HCT116 (cell line): ENCODE measurements around the gene FOXK2.

Experiments used
- CBX3 ChIP-seq: IDR thresholded peaks from 2 replicates; pipeline ENCODE4 v1.6.1; 2012; ENCODE audit warnings: low read depth
- EZH2 ChIP-seq: fragments of 200-600 bp; sonication (generic); IDR thresholded peaks from 2 replicates; pipeline ENCODE4 v1.6.1; 2017; ENCODE audit warnings: antibody characterized with exemption, mixed run types
- EZH2phosphoT487 ChIP-seq: fragments of 200-600 bp; IDR thresholded peaks from 2 replicates; pipeline ENCODE4 v1.6.1; 2018; ENCODE audit warnings: antibody characterized with exemption, borderline replicate concordance
- POLR2A ChIP-seq: IDR thresholded peaks from 2 replicates; pipeline ENCODE4 v1.7.0; 2011; ENCODE audit warnings: borderline replicate concordance; ENCODE audit not compliant: insufficient read depth, insufficient read length; ENCODE audit errors: extremely low read depth
- POLR2AphosphoS5 ChIP-seq: IDR thresholded peaks from 2 replicates; pipeline ENCODE4 v1.6.1; 2011; ENCODE audit warnings: mild to moderate bottlenecking, low read depth, low read length, moderate library complexity
- SRF ChIP-seq: IDR thresholded peaks from 2 replicates; pipeline ENCODE4 v1.6.1; 2012; ENCODE audit warnings: low read depth
- ZNF274 ChIP-seq: fragments of 200-500 bp; sonication (Bioruptor generic); IDR thresholded peaks from 2 replicates; pipeline ENCODE4 v1.6.1; 2014; ENCODE audit warnings: mild to moderate bottlenecking, low read depth, low read length, inconsistent platforms
- TF ChIP-seq, protein P1 (sequence below): IDR thresholded peaks from 2 replicates; pipeline ENCODE4 v1.6.1; 2012
- TF ChIP-seq, protein P2 (sequence below), 3 experiments: fragments of 200-600 bp in 1 of 3; sonication (generic) in 1 of 3; IDR thresholded peaks in 2 of 3; conservative IDR thresholded peaks in 1 of 3; 2 replicates each; pipeline ENCODE4 v1.5.1; 2012 to 2017; ENCODE audit warnings: low read depth in 2 of 3, low read length in 2 of 3, antibody characterized with exemption in 1 of 3, borderline replicate concordance in 1 of 3, control low read depth in 1 of 3, mild to moderate bottlenecking in 1 of 3, mixed read lengths in 1 of 3, mixed run types in 1 of 3, moderate library complexity in 1 of 3; ENCODE audit not compliant: insufficient read depth in 1 of 3
- TF ChIP-seq, protein P3 (sequence below): IDR thresholded peaks from 2 replicates; pipeline ENCODE4 v1.6.1; 2012; ENCODE audit warnings: low read depth

DNA sequence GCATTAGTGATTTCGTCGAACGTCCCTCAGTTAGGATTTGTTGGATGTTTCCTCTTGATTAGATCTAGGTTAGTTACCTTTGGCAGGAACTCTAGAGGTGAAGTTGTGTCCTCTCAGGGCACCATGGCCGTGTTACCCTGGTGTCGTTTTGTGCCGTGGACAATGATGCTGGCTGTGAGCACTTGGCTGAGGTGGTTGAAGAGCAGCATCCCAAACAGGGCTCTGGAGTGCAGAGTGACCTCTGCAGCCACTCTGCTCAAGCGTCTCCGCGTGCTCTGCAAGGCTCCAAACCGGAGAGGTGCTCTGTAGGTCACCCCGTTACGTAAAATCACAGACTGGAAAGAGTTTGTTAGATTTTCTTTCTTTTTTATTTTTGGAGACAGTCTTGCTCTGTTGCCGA lies 33.0 kb downstream of the FOXK2 start:
- TF ChIP-seq EZH2phosphoT487: no peak
- TF ChIP-seq, protein P1, sequence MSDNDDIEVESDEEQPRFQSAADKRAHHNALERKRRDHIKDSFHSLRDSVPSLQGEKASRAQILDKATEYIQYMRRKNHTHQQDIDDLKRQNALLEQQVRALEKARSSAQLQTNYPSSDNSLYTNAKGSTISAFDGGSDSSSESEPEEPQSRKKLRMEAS: no peak
- TF ChIP-seq, protein P2, sequence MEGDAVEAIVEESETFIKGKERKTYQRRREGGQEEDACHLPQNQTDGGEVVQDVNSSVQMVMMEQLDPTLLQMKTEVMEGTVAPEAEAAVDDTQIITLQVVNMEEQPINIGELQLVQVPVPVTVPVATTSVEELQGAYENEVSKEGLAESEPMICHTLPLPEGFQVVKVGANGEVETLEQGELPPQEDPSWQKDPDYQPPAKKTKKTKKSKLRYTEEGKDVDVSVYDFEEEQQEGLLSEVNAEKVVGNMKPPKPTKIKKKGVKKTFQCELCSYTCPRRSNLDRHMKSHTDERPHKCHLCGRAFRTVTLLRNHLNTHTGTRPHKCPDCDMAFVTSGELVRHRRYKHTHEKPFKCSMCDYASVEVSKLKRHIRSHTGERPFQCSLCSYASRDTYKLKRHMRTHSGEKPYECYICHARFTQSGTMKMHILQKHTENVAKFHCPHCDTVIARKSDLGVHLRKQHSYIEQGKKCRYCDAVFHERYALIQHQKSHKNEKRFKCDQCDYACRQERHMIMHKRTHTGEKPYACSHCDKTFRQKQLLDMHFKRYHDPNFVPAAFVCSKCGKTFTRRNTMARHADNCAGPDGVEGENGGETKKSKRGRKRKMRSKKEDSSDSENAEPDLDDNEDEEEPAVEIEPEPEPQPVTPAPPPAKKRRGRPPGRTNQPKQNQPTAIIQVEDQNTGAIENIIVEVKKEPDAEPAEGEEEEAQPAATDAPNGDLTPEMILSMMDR (IDR thresholded peaks at IDR 0.05 in 2 of 3, conservative IDR thresholded peaks at IDR 0.05 in 1 of 3; ENCODE audit: borderline replicate concordance in 1 of 3, insufficient read depth in 1 of 3, low read depth in 2 of 3, low read length in 2 of 3): no peak
- TF ChIP-seq POLR2A: no peak
- no peak for TF ChIP-seq EZH2
- TF ChIP-seq POLR2AphosphoS5: no peak
- TF ChIP-seq ZNF274: no peak
- TF ChIP-seq CBX3: no peak
- no peak for TF ChIP-seq SRF
- TF ChIP-seq, protein P3, sequence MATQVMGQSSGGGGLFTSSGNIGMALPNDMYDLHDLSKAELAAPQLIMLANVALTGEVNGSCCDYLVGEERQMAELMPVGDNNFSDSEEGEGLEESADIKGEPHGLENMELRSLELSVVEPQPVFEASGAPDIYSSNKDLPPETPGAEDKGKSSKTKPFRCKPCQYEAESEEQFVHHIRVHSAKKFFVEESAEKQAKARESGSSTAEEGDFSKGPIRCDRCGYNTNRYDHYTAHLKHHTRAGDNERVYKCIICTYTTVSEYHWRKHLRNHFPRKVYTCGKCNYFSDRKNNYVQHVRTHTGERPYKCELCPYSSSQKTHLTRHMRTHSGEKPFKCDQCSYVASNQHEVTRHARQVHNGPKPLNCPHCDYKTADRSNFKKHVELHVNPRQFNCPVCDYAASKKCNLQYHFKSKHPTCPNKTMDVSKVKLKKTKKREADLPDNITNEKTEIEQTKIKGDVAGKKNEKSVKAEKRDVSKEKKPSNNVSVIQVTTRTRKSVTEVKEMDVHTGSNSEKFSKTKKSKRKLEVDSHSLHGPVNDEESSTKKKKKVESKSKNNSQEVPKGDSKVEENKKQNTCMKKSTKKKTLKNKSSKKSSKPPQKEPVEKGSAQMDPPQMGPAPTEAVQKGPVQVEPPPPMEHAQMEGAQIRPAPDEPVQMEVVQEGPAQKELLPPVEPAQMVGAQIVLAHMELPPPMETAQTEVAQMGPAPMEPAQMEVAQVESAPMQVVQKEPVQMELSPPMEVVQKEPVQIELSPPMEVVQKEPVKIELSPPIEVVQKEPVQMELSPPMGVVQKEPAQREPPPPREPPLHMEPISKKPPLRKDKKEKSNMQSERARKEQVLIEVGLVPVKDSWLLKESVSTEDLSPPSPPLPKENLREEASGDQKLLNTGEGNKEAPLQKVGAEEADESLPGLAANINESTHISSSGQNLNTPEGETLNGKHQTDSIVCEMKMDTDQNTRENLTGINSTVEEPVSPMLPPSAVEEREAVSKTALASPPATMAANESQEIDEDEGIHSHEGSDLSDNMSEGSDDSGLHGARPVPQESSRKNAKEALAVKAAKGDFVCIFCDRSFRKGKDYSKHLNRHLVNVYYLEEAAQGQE: no peak
